ENCODE data around the gene TBC1D5. TPM values are rescaled to one million over a fixed set of nuclear protein-coding genes. Genes with fewer than 3 reads are reported as not detected.
"Not testable (repeated sequence)": the region's sequence is repeated elsewhere in the genome, so short reads cannot be mapped to it uniquely, and the experiment has no call there.

Gene TBC1D5
- total and polyA plus RNA-seq, 2 of the 8 experiments (the other 6 are each of a cell fraction or from before 2014, with no cell fraction given): 11.0 to 22.9 TPM

GRCh38 chr3:17635675-17636074 lies 106.8 kb downstream of the TBC1D5 start:
- H3K4ac ChIP-seq (replicated peaks; ENCODE audit: insufficient read length, low read depth, low read length); POLR2A ChIA-PET (ENCODE audit: partially characterized antibody); H4K20me1 ChIP-seq (replicated peaks in 1 of 2; ENCODE audit: control insufficient read depth in 1 of 2, insufficient read depth in 2 of 2, low read length in 2 of 2); H3K9ac ChIP-seq (replicated peaks in 1 of 4; ENCODE audit: extremely low read depth in 1 of 4, low read depth in 3 of 4, low read length in 3 of 4); H3K14ac ChIP-seq (ENCODE audit: insufficient read length); H3K23me2 ChIP-seq (ENCODE audit: low read depth, low read length); FAIRE-seq; H2BK15ac ChIP-seq (ENCODE audit: low read length); H3K79me2 ChIP-seq (ENCODE audit: control insufficient read depth in 1 of 2, insufficient read depth in 2 of 2, low read length in 2 of 2); H3K79me1 ChIP-seq (ENCODE audit: low read depth, low read length); H2BK120ac ChIP-seq (replicated peaks; ENCODE audit: low read depth, low read length); H3K4me2 ChIP-seq (ENCODE audit: insufficient read depth in 1 of 2, low read depth in 2 of 2, low read length in 2 of 2); H3K36me3 ChIP-seq (ENCODE audit: control insufficient read depth in 2 of 4, insufficient read depth in 4 of 4, low read length in 3 of 4); H4K91ac ChIP-seq (replicated peaks; ENCODE audit: insufficient read length, low read length); H3K4me1 ChIP-seq (replicated peaks in 1 of 4; ENCODE audit: control insufficient read depth in 3 of 4, insufficient read depth in 4 of 4, low read length in 3 of 4); H3K18ac ChIP-seq (ENCODE audit: extremely low read depth, low read length); H3K9me3 ChIP-seq (ENCODE audit: insufficient read depth in 2 of 2, low read depth in 1 of 2, low read length in 1 of 2); H3K27me3 ChIP-seq (replicated peaks in 1 of 4; ENCODE audit: control insufficient read depth in 3 of 4, extremely low read depth in 1 of 4, insufficient read depth in 3 of 4, low read length in 3 of 4); H4K5ac ChIP-seq (ENCODE audit: insufficient read length, low read depth, low read length); H3K27ac ChIP-seq (ENCODE audit: low read depth, low read length); H4K8ac ChIP-seq (ENCODE audit: extremely low read depth, insufficient read depth, low read length); H2AFZ ChIP-seq (ENCODE audit: low read length); H3K4me3 ChIP-seq (ENCODE audit: extremely low read depth in 1 of 4, insufficient read depth in 2 of 4, low read depth in 3 of 4, low read length in 4 of 4); H2BK5ac ChIP-seq (ENCODE audit: low read depth, low read length); H3K23ac ChIP-seq (ENCODE audit: insufficient read length); H2BK12ac ChIP-seq (ENCODE audit: low read depth, low read length); H2AK5ac ChIP-seq (ENCODE audit: low read depth, low read length); H3K56ac ChIP-seq (replicated peaks; ENCODE audit: insufficient read length, low read depth, low read length); DNase-seq (ENCODE audit: low read depth in 1 of 2, low spot score in 2 of 2); H2BK20ac ChIP-seq (ENCODE audit: low read length): not testable (repeated sequence)
- CTCF ChIA-PET (ENCODE audit: partially characterized antibody): interaction anchor here (2.8 kb wide), 1 partner anchor 9 kb away, joined by 18 read pairs; no protein-coding TSS in a partner anchor
- 100% methylated on average over 2 of the region's 2 CpGs; no CpG with 5 or more reads in 1 of the 2 experiments for whole genome bisulfite sequencing, 2 experiments (ENCODE audit: extremely low coverage in 1 of 2, insufficient coverage in 1 of 2, insufficient read length in 1 of 2, insufficient replicate concordance in 2 of 2, low coverage in 1 of 2, low lambda C conversion rate in 2 of 2, missing lambda C conversion rate in 1 of 2)
